ENCODE results near the gene LIPH. TPM values are rescaled to one million over a fixed set of nuclear protein-coding genes. Genes with fewer than 3 reads are reported as not detected.

LIPH gene
- total RNA-seq, 1 donor from 2014 or later = not detected

- no peak overlapping the region for H3K4me3 Mint-ChIP-seq (ENCODE audit: low read depth)
Observed at GRCh38 chr3:185534511-185534910, 17.9 kb downstream of the LIPH start.

DNA sequence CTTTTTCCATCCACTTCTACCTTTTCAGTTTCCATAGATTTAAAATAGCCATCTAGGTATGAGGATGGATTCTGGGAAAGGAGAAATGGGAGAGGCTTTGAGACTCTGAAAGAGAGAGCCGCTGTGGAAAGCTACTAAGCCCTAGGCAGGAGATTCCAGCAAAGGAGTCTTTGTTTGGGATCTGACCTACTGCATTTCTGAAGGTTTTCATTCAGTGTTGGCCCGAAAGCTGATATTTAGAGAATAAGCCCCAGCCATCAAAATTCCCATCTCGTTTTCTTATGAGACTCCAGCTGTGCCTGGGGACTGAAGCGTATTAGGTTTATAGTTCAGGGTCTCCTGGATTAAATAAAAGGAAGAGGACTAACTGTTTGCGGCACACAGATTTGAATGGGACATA, 19.5 kb downstream of the LIPH start:
- Mint-ChIP-seq H3K36me3 (ENCODE audit: low read depth) (no peaks in the 10 kb centered on the region), H3K4me3 (ENCODE audit: low read depth) (no peak overlapping the region), H3K27me3 (ENCODE audit: low read depth) (no peaks in the 10 kb centered on the region), H3K9me3 (peaks cover 3% of the 10 kb centered on the region), H3K27ac (no peak overlapping the region), H3K4me1 (ENCODE audit: low read depth) (peaks cover 8% of the 10 kb centered on the region)
- DNase-seq (ENCODE audit: low spot score) = no peak
- intact Hi-C loops (cut with micrococcal nuclease) = no loop called here

More at GRCh38 chr3:185534511-185534910, 17.9 kb downstream of the LIPH start:
- peaks cover 9% of the 10 kb centered on the region for H3K4me1 Mint-ChIP-seq (ENCODE audit: low read depth)
- H3K27ac Mint-ChIP-seq = no peak overlapping the region
- no peak for DNase-seq (ENCODE audit: low spot score)
- no peaks in the 10 kb centered on the region for H3K27me3 Mint-ChIP-seq (ENCODE audit: low read depth)
- H3K9me3 Mint-ChIP-seq = peaks cover 3% of the 10 kb centered on the region
- intact Hi-C loops (cut with micrococcal nuclease) = no loop called here
- no peaks in the 10 kb centered on the region for H3K36me3 Mint-ChIP-seq (ENCODE audit: low read depth)

- Mint-ChIP-seq H3K4me3 (ENCODE audit: low read depth) (no peak overlapping the region), H3K9me3 (no peaks in the 10 kb centered on the region), H3K27me3 (ENCODE audit: low read depth) (no peaks in the 10 kb centered on the region), H3K4me1 (ENCODE audit: low read depth) (no peaks in the 10 kb centered on the region), H3K27ac (no peak overlapping the region), H3K36me3 (ENCODE audit: low read depth) (no peaks in the 10 kb centered on the region)
- no peak for DNase-seq (ENCODE audit: low spot score)
- intact Hi-C loops (cut with micrococcal nuclease) = no loop called here
Observed at GRCh38 chr3:185530856-185531255, 21.5 kb downstream of the LIPH start.

DNA sequence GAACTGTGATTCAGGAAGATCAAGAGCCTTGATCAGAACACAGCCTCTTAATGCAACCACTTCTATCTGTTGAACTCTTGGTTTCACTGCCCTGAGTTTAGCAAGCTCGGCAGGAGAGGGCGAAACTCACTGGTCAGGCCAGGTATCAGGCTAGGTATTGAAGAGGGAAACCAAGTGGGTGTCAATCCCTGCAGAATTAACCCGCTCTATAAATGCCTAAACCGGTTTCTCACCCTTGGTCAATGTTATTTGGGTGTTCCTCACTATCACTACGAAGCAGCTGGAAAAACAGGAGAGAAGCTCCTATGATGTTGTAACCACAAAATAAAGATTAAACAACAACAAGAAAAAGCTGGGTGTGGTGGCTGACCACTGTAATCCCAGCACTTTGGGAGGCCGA, 23.9 kb downstream of the LIPH start:
- no peaks in the 10 kb centered on the region for H3K4me1 Mint-ChIP-seq (ENCODE audit: low read depth)
- H3K4me3 Mint-ChIP-seq (ENCODE audit: low read depth) = no peak overlapping the region
- H3K27ac Mint-ChIP-seq = no peak overlapping the region
- intact Hi-C loops (cut with micrococcal nuclease) = no loop called here
- H3K27me3 Mint-ChIP-seq (ENCODE audit: low read depth) = peaks cover 2% of the 10 kb centered on the region
- no peaks in the 10 kb centered on the region for H3K36me3 Mint-ChIP-seq (ENCODE audit: low read depth)
- H3K9me3 Mint-ChIP-seq = no peaks in the 10 kb centered on the region
- no peak for DNase-seq (ENCODE audit: low spot score)

DNA sequence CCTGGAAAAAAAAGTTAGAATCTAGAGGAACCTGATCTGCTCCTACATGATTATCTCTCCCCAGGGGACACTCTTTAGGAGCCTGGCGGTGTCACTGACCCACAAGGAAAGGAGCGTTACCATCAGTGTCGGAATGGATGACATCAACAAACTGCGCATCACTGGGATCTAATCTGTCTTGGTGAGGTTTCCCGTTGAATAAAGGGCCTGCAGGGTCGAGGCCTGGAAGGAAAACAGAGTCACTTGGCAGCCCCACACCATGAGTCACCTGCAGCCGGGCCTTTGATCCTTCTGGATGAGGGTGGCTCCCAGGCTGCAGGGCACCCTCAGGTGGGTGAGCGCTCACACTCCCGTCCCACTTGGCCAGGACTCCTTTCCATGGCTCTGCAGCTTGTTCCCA, 25.0 kb downstream of the LIPH start:
- DNase-seq (ENCODE audit: low spot score) = no peak
- Mint-ChIP-seq H3K27me3 (ENCODE audit: low read depth) (peaks cover 3% of the 10 kb centered on the region), H3K36me3 (ENCODE audit: low read depth) (no peaks in the 10 kb centered on the region), H3K27ac (no peak overlapping the region), H3K9me3 (no peaks in the 10 kb centered on the region), H3K4me3 (ENCODE audit: low read depth) (no peak overlapping the region), H3K4me1 (ENCODE audit: low read depth) (no peaks in the 10 kb centered on the region)
- intact Hi-C loops (cut with micrococcal nuclease) = no loop called here

DNA sequence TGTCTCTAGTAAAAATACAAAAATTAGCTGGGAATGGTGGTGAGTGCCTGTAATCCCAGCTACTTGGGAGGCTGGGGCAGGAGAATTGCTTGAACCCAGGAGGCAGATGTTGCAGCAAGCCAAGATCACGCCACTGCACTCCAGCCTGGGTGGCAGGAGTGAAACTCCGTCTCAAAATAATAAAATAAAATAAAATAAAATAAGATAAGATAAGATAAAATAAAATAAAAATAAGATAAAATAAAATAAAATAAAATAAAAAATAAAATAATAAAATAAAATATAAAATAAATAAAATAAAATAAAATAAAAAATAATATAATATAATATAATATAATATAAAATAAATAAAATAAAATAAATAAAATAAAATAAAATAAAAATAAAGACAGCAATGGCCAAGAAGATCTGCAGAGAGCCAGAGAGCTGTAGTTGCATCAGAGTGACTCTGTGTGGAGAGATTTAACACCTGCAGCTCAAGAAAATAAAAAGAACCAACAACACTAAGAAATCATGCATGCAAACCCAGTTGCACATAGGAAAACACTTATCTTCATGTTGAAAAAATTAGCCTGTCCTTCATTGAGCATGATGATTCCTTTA, 25.9 kb downstream of the LIPH start:
- H3K4me1 Mint-ChIP-seq (ENCODE audit: low read depth) = no peaks in the 10 kb centered on the region
- intact Hi-C loops (cut with micrococcal nuclease) = no loop called here
- H3K36me3 Mint-ChIP-seq (ENCODE audit: low read depth) = no peaks in the 10 kb centered on the region
- no peaks in the 10 kb centered on the region for H3K9me3 Mint-ChIP-seq
- H3K4me3 Mint-ChIP-seq (ENCODE audit: low read depth) = no peak overlapping the region
- no peak overlapping the region for H3K27ac Mint-ChIP-seq
- no peak for DNase-seq (ENCODE audit: low spot score)
- H3K27me3 Mint-ChIP-seq (ENCODE audit: low read depth) = peaks cover 7% of the 10 kb centered on the region

DNA sequence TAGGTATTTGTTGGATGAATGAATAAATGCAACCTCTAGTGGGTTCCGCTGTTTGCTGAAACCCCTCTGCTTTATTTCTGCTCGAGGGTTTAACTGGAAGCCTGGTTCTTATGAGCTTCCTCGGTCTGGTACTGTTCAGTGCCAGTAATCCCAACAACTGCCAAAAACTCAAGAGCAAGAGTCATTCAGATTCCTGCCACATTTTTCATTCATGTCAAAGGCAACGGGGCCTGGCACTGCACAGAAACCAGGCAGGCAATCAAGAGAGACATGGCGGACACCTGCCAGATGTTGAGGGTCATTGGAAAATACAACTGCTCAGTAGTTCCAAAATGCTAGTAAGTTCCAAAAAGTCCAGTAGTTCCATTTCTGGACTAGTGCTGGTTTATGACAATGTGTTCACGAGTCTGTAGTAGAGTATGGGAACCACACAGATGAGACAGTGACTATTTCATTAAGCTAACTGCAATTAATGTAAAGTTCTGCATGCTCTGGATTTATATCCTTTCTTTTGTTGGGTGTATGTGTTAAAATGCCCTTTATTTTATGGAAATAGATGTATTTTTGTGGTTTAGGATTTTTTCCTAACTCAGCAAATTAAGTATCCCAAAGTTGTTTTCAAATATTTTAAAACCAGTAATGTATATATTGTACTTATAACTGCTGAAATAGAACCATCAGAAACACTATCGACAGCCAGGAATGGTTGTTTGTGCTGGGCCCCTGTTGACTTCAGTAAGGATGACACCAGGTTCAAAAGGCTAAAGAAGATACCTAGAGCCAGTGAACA, 30.8 kb downstream of the LIPH start:
- Mint-ChIP-seq H3K4me3 (ENCODE audit: low read depth) (no peak overlapping the region), H3K36me3 (ENCODE audit: low read depth) (no peaks in the 10 kb centered on the region), H3K4me1 (ENCODE audit: low read depth) (no peaks in the 10 kb centered on the region), H3K9me3 (no peaks in the 10 kb centered on the region), H3K27me3 (ENCODE audit: low read depth) (peaks cover 9% of the 10 kb centered on the region), H3K27ac (no peak overlapping the region)
- DNase-seq (ENCODE audit: low spot score) = no peak
- intact Hi-C loops (cut with micrococcal nuclease) = no loop called here

DNA sequence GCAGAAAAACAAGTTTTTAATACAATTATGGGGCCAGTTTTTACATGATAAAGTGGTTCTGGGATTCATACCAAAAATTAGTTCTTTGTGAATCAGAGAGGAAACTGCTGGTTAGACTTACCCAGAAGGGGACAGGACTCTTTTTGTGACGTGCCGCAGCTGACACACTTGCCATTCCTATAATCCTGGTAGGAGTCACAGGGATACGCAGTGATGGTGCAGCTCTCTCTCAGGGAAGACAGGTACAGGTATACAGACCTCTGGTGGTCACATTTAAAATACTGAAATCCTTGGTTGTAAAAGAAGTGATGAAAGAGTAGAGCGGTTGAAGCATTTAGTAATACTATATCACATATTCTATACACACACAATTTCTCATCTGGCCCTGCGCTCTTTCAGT, 33.4 kb downstream of the LIPH start:
- DNase-seq (ENCODE audit: low spot score) = no peak
- peaks cover 8% of the 10 kb centered on the region for H3K27me3 Mint-ChIP-seq (ENCODE audit: low read depth)
- no peaks in the 10 kb centered on the region for H3K9me3 Mint-ChIP-seq
- H3K27ac Mint-ChIP-seq = no peak overlapping the region
- intact Hi-C loops (cut with micrococcal nuclease) = no loop called here
- H3K36me3 Mint-ChIP-seq (ENCODE audit: low read depth) = no peaks in the 10 kb centered on the region
- H3K4me3 Mint-ChIP-seq (ENCODE audit: low read depth) = no peak overlapping the region
- H3K4me1 Mint-ChIP-seq (ENCODE audit: low read depth) = no peaks in the 10 kb centered on the region

GRCh38 chr3:185517387-185518130, 34.8 kb downstream of the LIPH start:
- no peak overlapping the region for H3K4me3 Mint-ChIP-seq (ENCODE audit: low read depth)
- peaks cover 9% of the 10 kb centered on the region for H3K27me3 Mint-ChIP-seq (ENCODE audit: low read depth)
- DNase-seq (ENCODE audit: low spot score) = no peak
- intact Hi-C loops (cut with micrococcal nuclease) = no loop called here
- no peak overlapping the region for H3K27ac Mint-ChIP-seq
- no peaks in the 10 kb centered on the region for H3K9me3 Mint-ChIP-seq
- H3K36me3 Mint-ChIP-seq (ENCODE audit: low read depth) = no peaks in the 10 kb centered on the region
- H3K4me1 Mint-ChIP-seq (ENCODE audit: low read depth) = no peaks in the 10 kb centered on the region

DNA sequence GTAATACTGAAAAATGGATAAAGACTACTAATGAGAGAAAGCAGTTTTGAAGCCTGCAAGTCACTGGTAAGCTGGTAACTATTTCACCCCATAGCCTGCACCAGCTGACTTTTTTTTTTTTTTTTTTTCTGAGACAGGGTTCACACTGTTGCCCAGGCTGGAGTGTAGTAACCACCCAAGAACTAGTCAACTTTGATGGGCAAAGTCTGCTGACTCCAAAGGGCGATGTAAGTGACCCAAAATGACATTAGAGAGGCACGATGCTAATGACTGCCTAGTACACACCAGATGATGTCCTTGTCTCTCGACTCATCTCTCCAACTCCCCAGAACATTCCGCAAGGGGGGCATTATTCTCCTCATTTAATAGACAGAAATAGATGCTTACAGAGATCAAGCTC, 40.7 kb downstream of the LIPH start:
- Mint-ChIP-seq H3K4me1 (ENCODE audit: low read depth) (no peaks in the 10 kb centered on the region), H3K36me3 (ENCODE audit: low read depth) (no peaks in the 10 kb centered on the region), H3K4me3 (ENCODE audit: low read depth) (no peak overlapping the region), H3K9me3 (no peaks in the 10 kb centered on the region), H3K27me3 (ENCODE audit: low read depth) (peaks cover 3% of the 10 kb centered on the region), H3K27ac (no peak overlapping the region)
- no peak for DNase-seq (ENCODE audit: low spot score)
- intact Hi-C loops (cut with micrococcal nuclease) = no loop called here

DNA sequence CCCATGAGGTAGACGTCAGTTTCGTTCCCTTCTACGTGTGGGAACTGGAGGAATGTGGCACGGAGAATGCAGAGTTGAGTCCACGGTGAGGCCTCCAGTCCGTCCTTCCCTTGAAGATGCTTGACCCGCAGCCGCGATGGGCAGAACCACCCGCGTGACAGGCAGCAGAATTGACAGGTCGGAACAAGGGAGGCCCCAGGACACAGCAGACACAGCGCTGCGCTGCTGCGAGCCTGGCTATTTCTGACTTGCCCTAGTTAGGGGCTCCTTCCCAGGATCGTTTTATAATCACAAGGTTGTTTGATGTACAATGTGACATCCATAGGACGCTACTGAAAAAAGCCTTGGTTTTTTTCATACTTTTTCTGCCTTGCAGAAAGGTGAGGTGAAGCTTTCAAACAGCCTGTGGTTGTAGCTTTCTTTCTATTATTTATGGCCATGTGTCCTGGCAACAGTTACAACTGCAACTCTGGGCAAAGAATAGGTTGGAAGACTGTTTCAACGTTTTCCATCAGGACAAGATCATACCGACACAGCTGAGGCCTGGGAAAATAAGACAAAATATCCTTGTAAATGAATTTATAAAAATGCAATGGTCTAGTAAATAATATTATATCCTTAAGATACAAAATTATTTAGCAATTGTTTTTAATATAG, 43.9 kb downstream of the LIPH start:
- Mint-ChIP-seq H3K9me3 (no peaks in the 10 kb centered on the region), H3K4me1 (ENCODE audit: low read depth) (no peaks in the 10 kb centered on the region), H3K27ac (no peak overlapping the region), H3K27me3 (ENCODE audit: low read depth) (no peaks in the 10 kb centered on the region), H3K4me3 (ENCODE audit: low read depth) (no peak overlapping the region), H3K36me3 (ENCODE audit: low read depth) (no peaks in the 10 kb centered on the region)
- intact Hi-C loops (cut with micrococcal nuclease) = no loop called here
- no peak for DNase-seq (ENCODE audit: low spot score)

DNA sequence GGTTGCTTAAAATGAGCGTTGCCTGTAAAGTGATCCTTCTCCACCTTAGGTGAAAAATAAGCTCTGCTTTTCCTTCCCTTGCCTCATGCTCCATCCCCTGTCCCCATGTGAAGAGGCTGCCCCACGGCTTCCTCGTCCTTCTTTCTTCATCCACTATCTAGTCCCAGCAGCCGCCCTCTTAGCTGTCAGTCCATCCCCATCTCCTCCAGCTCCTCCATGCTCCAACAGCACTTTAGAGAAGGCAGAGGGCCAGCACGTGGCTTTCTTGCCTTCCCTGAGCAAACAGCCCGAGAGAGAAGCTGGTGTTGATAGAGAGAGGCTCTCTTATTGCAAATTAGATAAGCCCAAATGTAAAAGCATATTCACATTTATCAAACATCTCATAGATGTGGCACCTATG, 44.5 kb downstream of the LIPH start:
- DNase-seq (ENCODE audit: low spot score) = no peak
- H3K9me3 Mint-ChIP-seq = no peaks in the 10 kb centered on the region
- H3K27ac Mint-ChIP-seq = no peak overlapping the region
- H3K27me3 Mint-ChIP-seq (ENCODE audit: low read depth) = no peaks in the 10 kb centered on the region
- H3K4me3 Mint-ChIP-seq (ENCODE audit: low read depth) = no peak overlapping the region
- intact Hi-C loops (cut with micrococcal nuclease) = no loop called here
- no peaks in the 10 kb centered on the region for H3K4me1 Mint-ChIP-seq (ENCODE audit: low read depth)
- H3K36me3 Mint-ChIP-seq (ENCODE audit: low read depth) = no peaks in the 10 kb centered on the region

- Mint-ChIP-seq H3K4me3 (ENCODE audit: low read depth) (no peak overlapping the region), H3K9me3 (no peaks in the 10 kb centered on the region), H3K27me3 (ENCODE audit: low read depth) (peaks cover 5% of the 10 kb centered on the region), H3K4me1 (ENCODE audit: low read depth) (no peaks in the 10 kb centered on the region), H3K36me3 (ENCODE audit: low read depth) (no peaks in the 10 kb centered on the region), H3K27ac (no peak overlapping the region)
- no peak for DNase-seq (ENCODE audit: low spot score)
- intact Hi-C loops (cut with micrococcal nuclease) = no loop called here
Observed at GRCh38 chr3:185504636-185505035, 47.8 kb downstream of the LIPH start.

All from activated T-helper 2 cell treated with anti-CD3 and anti-CD28 coated beads, Interferon-gamma antibody, Interleukin-2, Interleukin-4, amounts not matched to agents 10 μg/mL and 5 μg/mL and 100 μg/mL, durations not matched to agents 14 hours and 24 hours and 36 hours (primary cell).